GM12891 (cell line): ENCODE data around the gene MUC2.

Experiments used
- DNase-seq: peaks from one replicate; pipeline ENCODE4 v3.0.0; 2011; ENCODE audit warnings: low spot score; ENCODE audit not compliant: insufficient read length
- FAIRE-seq: peaks from 2 replicates; lab custom pipeline; 2011; peaks lifted over from hg19 to GRCh38; lab: Jason Lieb, UNC
- PAX5 ChIP-seq: IDR thresholded peaks from 2 replicates; pipeline ENCODE4 v1.6.1; 2011; ENCODE audit warnings: low read length, moderate library complexity, mild to moderate bottlenecking; ENCODE audit not compliant: insufficient read depth, severe bottlenecking
- POLR2A ChIP-seq: IDR thresholded peaks from 2 replicates; pipeline ENCODE4 v1.6.1; 2011; ENCODE audit warnings: low read depth, low read length, control low read depth
- POLR2AphosphoS5 ChIP-seq: IDR thresholded peaks from 2 replicates; pipeline ENCODE4 v1.6.1; 2011; ENCODE audit warnings: low read depth, low read length, control low read depth
- POU2F2 ChIP-seq: IDR thresholded peaks from 2 replicates; pipeline ENCODE4 v1.6.1; 2011; ENCODE audit warnings: low read depth, mild to moderate bottlenecking, control low read depth, low read length, moderate library complexity
- SPI1 ChIP-seq: IDR thresholded peaks from 2 replicates; pipeline ENCODE4 v1.6.1; 2011; ENCODE audit warnings: low read depth, low read length, control low read depth
- TAF1 ChIP-seq: IDR thresholded peaks from 2 replicates; pipeline ENCODE4 v1.6.1; 2011; ENCODE audit warnings: low read depth, low read length, control low read depth

The MUC2 gene

GRCh38 chr11:1087961-1088926 lies 13.6 kb downstream of the MUC2 start:
- DNase-seq (no peak), FAIRE-seq (no peak)
- no peak for TF ChIP-seq POU2F2
- TF ChIP-seq POLR2A, result no peak
- no peak for TF ChIP-seq TAF1
- no peak for TF ChIP-seq POLR2AphosphoS5
- TF ChIP-seq PAX5, result no peak
- TF ChIP-seq SPI1, result no peak

DNA sequence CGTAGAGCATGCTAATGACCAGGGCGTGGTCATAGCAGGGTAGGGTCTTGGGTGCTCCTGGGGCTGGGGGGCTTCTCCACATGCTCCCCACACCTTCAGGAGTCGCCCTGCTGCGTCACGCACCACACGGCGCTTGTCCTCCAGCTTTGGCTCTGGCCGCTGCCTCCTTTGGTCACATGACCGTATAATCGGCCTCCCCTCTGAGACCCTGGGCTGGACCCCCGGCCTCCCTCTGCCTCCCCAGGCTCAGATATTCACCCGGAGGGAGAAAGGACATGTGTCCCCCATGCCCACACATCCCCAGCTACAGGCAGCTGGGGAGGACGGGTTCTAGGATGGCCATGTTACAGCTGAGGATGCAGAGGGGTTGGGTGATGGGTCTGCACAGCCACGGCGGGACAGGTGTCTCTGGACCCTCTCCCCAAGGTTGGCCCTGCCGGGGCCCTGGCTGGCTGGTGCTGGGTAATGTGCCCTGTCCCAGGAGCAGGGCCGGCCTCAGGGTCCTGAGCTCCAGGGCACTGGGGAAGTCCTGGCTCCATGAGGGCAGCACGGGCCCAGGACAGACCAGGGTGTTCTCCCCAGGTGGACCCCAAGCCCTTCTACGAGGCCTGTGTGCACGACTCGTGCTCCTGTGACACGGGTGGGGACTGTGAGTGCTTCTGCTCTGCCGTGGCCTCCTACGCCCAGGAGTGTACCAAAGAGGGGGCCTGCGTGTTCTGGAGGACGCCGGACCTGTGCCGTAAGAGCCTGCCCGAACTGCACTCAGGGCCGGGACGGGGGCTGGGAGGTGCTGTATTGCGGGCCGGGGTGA lies 14.5 kb downstream of the MUC2 start:
- FAIRE-seq (no peak), DNase-seq (no peak)
- no peak for TF ChIP-seq TAF1
- no peak for TF ChIP-seq POU2F2
- no peak for TF ChIP-seq POLR2A
- no peak for TF ChIP-seq SPI1
- TF ChIP-seq PAX5, result no peak

DNA sequence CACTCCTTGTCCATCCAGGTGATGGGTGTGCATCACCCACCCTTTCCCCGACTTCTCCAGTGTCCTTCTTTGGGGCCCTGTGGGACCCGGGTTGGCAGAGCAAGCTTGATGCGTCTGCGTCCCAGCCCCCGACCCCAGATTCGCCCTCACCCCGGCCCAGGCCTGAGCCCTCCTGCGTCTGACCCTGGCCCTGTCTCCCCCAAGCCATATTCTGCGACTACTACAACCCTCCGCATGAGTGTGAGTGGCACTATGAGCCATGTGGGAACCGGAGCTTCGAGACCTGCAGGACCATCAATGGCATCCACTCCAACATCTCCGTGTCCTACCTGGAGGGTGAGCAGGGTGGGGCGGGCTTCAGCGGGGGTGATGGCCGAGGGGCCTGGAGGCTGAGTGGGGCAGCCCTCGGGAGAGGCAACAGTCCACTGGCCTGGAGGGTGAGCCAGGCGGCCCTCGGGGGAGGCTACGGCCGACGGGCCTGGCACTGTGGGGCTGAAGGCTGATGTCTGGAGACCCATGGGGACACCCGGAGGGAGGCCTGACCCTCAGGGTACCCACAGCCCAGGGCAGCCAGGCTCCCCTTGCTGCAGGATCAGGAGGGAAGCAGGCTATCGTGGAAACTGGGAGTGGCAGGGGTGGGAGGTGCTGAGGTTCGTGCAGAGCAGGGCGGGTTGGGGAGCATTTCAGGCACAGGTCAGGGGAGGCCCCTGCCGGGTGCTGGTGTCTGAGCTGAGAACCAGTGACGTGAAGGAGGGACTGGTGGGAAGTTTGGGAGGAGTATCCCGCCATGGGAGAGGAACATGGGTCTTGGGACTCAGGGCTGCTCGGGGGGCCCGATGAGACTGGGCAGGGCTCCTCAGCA lies 15.3 kb downstream of the MUC2 start:
- TF ChIP-seq POLR2A (no peak), PAX5 (no peak), SPI1 (no peak), TAF1 (no peak), POU2F2 (no peak), POLR2AphosphoS5 (no peak)
- no peak for DNase-seq
- no peak for FAIRE-seq

DNA sequence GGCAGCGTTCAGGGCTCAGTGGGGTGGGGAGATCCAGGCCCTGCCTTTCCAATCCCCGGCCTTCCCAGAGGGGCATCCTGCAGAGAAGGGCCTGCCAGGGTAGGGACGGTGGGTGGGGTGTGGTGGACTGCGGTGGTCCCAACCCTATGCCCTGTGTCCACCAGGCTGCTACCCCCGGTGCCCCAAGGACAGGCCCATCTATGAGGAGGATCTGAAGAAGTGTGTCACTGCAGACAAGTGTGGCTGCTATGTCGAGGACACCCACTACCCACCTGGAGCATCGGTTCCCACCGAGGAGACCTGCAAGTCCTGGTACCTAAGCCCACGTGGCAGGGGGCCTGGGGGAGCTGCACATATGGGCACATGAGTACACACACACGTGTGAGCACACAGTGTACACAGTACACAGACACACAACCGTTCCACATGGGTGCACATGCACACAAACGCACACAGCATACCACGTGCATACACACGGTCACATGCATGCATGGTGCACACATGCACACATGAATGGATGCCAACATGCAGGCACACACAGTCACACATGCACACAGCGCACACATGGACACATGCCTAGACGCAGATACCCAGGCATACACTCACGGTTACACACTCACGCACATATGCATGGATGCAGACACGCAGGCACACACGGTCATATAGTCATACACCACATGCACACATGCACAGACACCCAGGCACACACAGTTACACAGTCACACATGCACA lies 16.1 kb downstream of the MUC2 start:
- DNase-seq (no peak), FAIRE-seq (no peak)
- TF ChIP-seq SPI1 (no peak), TAF1 (no peak), POLR2A (no peak), PAX5 (no peak), POLR2AphosphoS5 (no peak), POU2F2 (no peak)

- FAIRE-seq, result peak; percentile 50
- DNase-seq, result no peak
- TF ChIP-seq TAF1 (no peak), POLR2AphosphoS5 (no peak), PAX5 (no peak)
Observed at GRCh38 chr11:1091332-1092083, 16.8 kb downstream of the MUC2 start.

DNA sequence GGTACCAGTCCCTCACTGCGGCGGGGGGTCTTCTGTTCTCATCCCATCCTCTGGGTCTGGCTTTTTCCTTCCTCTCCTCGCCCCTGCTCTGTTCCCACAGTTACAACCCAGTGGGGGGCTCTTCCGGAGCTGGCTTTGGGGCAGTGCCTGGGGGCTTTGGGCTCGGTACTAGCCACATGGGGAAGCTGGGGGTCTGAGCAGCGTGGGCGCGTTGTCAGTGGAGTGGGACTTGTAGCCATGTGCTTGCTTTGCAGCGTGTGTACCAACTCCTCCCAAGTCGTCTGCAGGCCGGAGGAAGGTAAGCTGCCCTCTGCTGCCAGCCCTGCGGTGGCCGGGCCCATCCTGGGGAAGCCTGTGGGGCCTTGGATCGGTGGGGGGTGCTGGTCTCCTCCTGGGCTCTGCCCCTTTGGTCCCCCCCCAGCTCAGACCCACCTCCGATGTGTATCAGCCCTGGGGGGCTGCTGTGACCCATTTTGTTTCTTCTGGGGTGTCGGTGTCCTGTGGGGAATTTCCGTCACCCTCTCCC lies 17.5 kb downstream of the MUC2 start:
- FAIRE-seq, result no peak
- TF ChIP-seq PAX5, result no peak
- TF ChIP-seq POU2F2, result no peak
- no peak for TF ChIP-seq SPI1
- no peak for TF ChIP-seq TAF1
- no peak for DNase-seq

- TF ChIP-seq POU2F2 (no peak), TAF1 (no peak), POLR2AphosphoS5 (no peak), SPI1 (no peak), POLR2A (no peak), PAX5 (no peak)
- FAIRE-seq (no peak), DNase-seq (no peak)
Observed at GRCh38 chr11:1092919-1093318, 18.2 kb downstream of the MUC2 start.
